Measurements from ENCODE around the gene FOXP1.

DNA sequence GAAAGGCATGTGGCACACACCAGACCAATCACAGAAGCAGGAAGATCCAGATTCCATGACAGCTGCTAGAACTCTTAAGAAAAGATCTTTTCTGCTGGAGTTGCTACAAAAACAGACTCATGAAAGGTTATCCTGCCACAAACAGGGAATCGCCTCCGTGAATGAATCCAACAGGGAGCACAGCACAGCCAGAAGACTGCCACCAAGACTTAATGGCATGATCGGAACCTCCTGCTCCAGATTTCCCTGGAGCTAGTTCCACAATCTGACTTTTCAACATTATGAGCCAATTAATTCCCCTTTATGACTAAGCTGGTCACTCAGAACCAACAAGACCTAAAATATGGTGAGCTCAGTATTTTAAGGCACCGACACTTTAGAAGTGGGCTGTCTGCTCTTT is 232.5 kb downstream of the FOXP1 start:
- TF ChIP-seq FOXK2 (IDR thresholded peaks at IDR 0.05) (no peak), PKNOX1 (IDR thresholded peaks at IDR 0.05) (no peak), BHLHE40 (IDR thresholded peaks at IDR 0.05; ENCODE audit: borderline replicate concordance) (no peak), SP1 (IDR thresholded peaks at IDR 0.05) (no peak)

Data from HEK293T (cell line).